ENCODE results near the gene PROKR1.
A peak's percentile ranks its signal among the peaks of the same experiment; 100 is the strongest.
"Not testable (repeated sequence)": the region's sequence is repeated elsewhere in the genome, so short reads cannot be mapped to it uniquely, and the experiment has no call there.

Gene PROKR1

GRCh38 chr2:68659081-68659480, 15.7 kb downstream of the PROKR1 start:
- no peak for DNase-seq

DNA sequence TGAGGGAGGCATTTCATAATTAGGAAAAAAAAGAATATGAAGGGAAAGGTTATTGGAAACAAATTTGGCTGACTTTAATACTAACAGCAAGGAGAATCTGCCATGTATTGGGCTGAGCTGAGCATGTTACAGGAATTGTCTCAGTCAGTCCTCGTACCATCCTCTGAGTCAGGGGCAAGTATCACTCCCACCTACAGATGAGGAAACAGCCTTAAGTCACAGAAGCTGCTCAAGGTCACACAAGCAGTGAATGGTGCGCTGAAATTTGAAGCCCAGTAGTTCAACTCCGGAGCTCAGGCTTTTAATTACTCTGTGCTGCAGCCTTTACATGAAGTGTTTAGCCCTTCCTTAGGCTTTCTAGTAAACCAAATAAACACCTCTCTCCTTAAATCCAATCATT, 17.3 kb downstream of the PROKR1 start:
- DNase-seq: no peak

DNA sequence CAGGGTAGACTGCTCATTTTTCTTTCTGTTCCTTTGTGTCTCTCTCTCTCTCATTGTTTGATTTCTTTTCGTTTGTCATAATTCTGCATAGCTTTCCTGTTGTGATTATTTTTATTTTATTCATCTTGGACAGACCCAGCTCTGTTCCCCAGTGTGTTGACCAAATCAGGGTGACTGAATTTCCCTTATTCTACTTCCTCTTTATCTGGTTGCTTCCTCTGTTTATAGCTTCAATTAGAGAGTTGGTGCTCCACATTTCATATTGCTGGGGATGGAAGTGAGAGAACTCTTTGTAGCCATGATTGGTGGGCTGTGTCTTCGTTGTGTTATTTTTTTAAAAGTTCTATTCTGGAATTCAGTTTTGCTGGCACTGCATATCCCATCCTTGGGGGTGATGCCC, 19.1 kb downstream of the PROKR1 start:
- no peak for DNase-seq

- DNase-seq: no peak
Measured at GRCh38 chr2:68663371-68664156, 20.2 kb downstream of the PROKR1 start.

DNA sequence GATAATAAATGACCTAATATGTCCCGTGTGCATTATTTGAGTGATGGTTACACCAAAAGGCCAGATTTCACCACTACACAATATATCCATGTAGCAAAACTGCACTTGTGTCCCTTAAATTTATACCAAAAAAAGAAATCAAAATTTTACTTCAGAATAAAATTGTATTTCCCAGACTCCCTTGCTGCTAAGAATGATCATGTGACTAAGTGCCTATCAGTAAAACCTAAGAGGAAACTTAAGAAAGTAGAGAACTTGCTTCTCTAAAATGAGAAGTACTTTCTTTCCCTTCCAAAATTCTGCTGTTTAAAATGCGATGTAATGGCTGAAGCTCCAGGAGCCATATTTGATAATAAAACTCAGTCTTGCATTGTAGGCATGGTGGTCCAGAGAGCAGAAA, 24.0 kb downstream of the PROKR1 start:
- DNase-seq: no peak

- DNase-seq: no peak
Measured at GRCh38 chr2:68669651-68670050, 26.3 kb downstream of the PROKR1 start.

DNA sequence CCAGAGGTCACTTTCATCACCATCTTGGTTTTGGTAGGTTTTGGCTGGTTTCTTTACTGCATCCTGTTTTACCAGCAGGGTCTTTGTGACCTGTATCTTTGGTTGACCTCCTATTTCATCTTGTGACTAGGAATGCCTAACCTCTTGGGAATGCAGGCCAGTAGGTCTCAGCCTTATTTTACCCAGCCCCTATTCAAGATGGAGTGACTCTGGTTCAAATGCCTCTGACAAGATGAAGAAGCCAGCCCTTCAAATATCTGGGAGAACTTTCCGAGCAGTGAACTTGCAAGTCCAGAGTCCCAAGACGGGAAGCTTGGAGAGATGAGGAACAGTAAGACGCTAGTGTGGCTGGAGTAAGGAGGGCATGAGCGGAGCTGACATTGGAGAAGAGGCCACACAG, 28.6 kb downstream of the PROKR1 start:
- no peak for DNase-seq

DNA sequence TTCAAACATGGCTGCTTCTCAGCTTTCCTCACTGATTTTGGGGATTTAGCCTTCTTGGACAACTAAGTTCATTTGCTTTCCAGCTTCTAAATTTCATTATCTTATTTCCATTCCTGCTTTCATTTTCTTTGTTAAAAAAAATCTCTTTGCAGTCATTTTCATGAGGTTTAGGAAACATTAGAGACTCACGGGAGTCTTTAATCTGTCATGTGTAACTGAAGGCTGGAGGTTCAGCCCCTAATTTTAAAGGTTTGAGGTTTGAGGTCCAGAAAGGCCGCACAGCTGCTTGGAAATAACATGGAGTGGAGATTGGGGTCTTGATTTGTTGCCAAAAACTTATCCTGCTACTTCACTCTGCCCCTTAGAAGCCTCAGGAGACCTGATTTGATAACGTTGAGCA, 30.3 kb downstream of the PROKR1 start:
- DNase-seq: no peak

GRCh38 chr2:68675470-68675869, 32.1 kb downstream of the PROKR1 start:
- DNase-seq: no peak

DNA sequence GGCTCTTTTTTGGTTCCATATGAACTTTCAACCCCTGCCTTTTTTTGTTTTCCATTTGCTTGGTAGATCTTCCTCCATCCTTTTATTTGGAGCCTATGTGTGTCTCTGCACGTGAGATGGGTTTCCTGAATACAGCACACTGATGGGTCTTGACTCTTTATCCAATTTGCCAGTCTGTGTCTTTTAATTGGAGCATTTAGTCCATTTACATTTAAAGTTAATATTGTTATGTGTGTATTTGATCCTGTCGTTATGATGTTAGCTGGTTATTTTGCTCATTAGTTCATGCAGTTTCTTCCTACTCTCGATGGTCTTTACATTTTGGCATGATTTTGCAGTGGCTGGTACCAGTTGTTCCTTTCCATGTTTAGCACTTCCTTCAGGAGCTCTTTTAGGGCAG, 34.5 kb downstream of the PROKR1 start:
- DNase-seq: not testable (repeated sequence)

GRCh38 chr2:68679166-68679916, 36.0 kb downstream of the PROKR1 start:
- peak; percentile 29 for DNase-seq

DNA sequence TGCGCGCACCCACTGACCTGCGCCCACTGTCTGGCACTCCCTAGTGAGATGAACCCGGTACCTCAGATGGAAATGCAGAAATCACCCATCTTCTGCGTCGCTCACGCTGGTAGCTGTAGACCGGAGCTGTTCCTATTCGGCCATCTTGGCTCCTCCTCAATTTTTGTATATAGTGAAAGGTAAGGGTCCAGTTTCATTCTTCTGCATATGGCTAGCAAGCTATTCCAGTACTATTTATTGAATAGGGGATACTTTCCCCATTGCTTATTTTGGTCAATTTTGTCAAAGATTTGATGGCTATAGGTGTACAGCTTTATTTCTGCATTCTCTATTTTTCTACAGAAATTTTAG, 36.5 kb downstream of the PROKR1 start:
- DNase-seq: not testable (repeated sequence)

- DNase-seq: no peak
Measured at GRCh38 chr2:68684197-68684596, 40.8 kb downstream of the PROKR1 start.

DNA sequence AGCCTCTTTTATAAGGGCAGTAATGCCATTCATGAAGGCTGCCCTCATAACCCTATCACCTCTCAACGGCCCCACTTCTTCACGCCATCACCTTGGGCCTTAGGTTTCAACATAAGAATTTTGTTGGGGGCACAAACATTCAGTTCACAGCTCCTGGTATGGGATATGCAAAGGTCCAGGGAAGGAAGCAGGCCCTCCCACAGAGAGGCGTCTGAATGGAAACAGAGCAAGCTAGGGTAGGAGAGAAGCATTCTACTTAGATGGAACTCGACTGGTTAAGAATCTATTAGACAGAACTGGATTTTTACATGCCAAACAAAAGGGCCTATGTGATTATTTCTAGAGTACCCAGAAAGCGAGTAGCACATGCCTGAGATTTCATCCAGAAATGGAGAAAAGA, 42.8 kb downstream of the PROKR1 start:
- no peak for DNase-seq

- no peak for DNase-seq
Measured at GRCh38 chr2:68687018-68687417, 43.6 kb downstream of the PROKR1 start.

DNA sequence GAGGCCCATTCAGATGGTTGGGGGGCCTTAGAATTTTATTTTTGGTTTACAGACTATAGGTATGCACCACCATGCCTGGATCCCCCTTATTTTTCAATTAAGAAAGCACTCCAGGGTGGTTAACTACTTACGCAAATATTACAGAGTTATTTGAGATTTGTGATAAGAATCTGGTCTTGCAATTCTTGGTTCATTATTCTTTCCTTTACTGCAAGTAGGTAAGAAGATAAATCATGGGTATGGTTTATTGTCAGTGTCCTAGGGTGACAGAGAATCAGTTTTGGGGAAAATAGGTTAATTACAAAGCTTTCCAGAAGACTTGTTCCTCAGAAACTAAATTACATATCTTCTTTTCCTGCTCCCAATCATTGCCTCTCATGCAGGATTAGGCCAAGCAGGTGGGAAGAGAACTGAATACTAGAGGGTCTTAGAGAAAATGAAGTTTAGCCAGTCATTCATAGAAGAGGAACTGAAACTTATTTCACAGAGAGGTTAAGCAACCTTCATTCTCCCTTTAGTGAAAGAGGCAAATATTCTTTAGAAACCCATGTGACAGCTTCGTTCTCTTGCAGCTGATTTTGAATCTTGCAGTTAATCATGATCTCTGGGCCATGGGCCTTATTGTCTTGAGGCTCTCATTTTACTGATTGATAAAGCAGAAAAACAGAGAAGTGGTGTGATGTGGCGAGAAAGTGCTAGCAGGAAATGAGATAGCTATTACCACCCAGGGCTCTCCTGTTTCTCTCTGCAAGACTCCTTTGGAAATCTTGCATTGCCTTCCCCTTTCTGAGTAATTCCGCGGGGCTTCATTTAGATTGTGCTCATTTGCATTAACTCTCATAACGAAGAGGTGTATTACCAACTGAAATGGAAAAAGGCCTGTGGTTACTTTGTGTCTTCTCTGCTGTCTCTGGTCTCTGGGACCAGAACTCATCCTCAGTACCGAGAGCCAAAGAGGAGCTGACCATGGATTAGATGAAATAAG, 46.5 kb downstream of the PROKR1 start:
- DNase-seq: no peak

DNA sequence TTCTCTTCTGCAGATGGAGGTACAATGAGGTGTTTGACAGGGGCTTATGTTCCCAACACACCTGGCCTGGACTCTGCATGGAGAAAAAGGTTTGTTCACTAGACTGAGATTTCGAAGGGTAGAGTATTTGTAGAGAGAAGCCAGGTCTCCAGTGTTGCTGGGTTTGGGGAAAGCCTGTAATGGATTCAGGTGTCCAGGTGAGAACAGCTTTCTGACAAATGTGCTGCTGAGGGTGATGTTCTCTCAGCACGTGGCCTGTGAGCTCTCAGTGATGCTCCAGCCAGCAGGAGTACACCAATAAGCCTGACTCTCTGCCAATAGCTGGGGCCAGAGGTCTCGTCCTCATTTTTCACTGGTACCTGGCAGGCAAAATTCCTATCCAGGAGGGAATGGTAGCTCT, 47.5 kb downstream of the PROKR1 start:
- no peak for DNase-seq

DNA sequence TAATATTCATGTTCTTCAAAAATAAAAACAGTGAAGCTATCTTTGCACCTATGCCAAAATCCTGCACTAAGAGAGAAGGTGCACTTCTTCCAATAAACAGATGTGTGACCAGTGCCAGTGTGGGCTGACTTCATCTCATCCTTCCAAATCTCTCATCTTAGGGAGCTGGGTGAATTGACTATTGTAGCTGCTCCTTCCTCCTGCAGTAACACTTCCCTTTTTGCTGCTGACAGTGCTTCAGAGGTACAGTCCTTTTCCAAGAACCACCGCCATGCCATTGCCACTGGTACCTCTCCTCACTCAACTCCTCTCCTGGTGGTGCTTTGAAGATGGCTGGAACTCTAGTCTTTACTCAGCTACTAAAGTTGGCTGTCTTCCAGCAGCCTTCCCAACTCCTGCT, 49.1 kb downstream of the PROKR1 start:
- DNase-seq: no peak

DNA sequence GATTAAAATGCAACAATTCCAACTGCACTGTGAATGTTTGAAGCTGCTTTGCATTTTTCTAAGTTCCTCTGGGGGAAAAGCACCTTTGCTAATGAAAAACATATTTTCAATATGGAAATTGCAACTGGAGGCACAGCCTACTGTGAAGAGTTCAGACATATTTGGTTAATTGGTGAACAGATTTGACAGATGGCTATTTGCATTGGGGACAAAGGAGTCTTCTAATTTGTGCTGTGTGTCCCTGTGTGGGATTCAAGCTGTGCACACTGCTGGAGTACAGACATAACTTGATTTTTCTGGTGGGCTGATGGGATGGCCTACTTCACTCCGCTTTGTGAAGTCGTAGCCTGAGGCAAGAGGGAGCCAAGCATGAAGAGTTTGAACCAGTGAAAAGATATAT, 50.6 kb downstream of the PROKR1 start:
- no peak for DNase-seq

DNA sequence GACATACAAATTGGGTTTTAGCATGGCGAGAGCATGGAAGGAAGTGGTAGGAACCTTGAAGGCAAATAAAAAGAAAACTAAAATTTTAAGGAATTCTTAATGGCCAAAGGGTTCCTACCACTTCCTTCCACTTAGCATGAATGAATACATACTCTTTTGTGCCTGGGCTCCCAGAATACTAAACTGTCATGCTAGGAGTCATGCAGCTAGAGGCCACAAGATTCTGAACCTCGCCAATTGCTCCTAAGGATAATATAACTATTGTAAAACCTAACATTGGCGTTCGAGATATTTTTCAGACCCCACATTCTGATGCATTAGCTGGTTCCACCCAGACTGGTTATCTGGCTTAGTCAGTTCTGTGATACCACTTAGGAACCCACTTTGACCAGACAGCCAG, 52.6 kb downstream of the PROKR1 start:
- DNase-seq: no peak

GRCh38 chr2:68696554-68696953, 53.2 kb downstream of the PROKR1 start:
- no peak for DNase-seq

DNA sequence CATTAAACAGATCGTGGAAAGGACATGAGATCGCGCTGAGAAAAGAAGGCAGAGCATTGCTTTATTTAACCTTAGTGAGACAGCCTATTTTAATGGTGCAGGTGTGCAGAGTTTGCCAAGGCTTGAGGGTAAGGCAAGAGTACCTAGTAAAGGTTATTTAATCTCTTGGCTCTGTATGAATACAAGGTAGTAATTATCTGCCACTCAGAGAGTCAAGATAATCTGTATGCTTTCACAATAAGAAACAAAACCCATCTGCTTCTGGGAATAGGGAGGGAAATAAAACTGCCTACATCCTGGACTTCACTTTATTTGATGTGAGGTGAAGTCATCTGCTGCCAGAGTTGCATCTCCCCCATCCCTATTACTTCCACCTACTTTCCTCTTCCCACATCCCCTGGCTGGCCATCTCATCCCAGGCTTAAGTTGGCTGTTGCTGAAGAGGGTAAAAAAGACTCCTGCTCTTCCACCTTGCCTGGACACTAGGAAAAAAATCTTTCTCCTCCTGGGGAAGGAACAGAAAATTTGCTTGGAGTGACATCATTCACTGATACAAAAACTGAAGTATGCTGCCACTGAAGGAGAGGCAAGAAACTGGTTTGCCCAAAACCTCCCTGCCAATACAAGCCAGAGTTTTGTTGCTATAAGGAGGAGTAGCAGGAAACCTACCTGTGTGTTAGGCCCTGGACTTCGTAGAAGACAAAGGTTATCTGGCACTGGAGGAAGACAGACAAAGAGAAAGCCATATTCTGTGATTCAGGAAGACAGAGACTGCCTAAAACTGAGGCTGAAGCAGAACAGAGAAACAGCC, 55.4 kb downstream of the PROKR1 start:
- no peak for DNase-seq

DNA sequence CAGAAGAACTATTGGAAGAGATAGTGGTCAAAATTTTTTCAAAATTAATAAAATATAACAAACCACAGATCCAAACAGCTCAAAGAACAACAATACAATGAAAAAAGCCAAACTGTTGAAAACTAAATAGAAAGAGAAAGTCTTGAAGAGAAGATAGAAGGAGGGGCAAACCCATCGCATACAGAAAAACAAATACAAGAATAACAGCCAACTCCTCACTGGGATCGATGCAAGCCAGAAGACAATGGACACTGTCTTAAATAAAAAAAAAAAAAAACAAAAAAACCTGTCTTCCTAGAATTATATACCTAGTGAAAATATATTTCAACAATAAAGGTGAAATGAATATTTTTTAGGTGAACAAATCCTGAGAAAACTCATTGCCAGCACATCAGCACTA, 57.2 kb downstream of the PROKR1 start:
- DNase-seq: no peak
